Mucosa of descending colon (tissue), 3 donors: ENCODE data around the gene PSMD13. TPM values are rescaled to one million over a fixed set of nuclear protein-coding genes. Genes with fewer than 3 reads are reported as not detected.

Experiments used
- ATAC-seq: fragments of 200-7000 bp; cut with Tn5 transposase; one replicate; pipeline ENCODE4 v1.9.1; 2020; ENCODE audit warnings: mild to moderate bottlenecking, moderate library complexity
- DNase-seq, 3 donors: peaks; one replicate each; pipeline ENCODE4 v3.0.0-alpha.2; 2020
- H3K36me3 ChIP-seq: fragments of 200-600 bp; one replicate; pipeline ENCODE4 v1.8.0; 2021; ENCODE audit warnings: low read depth, mild to moderate bottlenecking
- H3K4me1 ChIP-seq: fragments of 200-600 bp; one replicate; pipeline ENCODE4 v1.8.0; 2021; ENCODE audit warnings: low read depth, mild to moderate bottlenecking
- H3K4me3 ChIP-seq: fragments of 200-600 bp; one replicate; pipeline ENCODE4 v1.8.0; 2021; ENCODE audit warnings: mild to moderate bottlenecking
- H3K9me3 ChIP-seq: fragments of 200-600 bp; one replicate; pipeline ENCODE4 v1.8.0; 2021; ENCODE audit warnings: mild to moderate bottlenecking
- CTCF ChIP-seq: fragments of 200-600 bp; IDR thresholded peaks from one replicate; pipeline ENCODE4 v1.8.0; 2022; ENCODE audit warnings: antibody characterized with exemption, mild to moderate bottlenecking
- intact Hi-C, 2 donors: fragments of 100-400 bp; cut with DNase I in 1 of 2; cut with micrococcal nuclease in 1 of 2; formaldehyde crosslinking; loops; one replicate each; pipeline versions ENCODE4 v1.11.0 to v1.11.1; 2022; cut with DNase I, micrococcal nuclease
- total RNA-seq, 3 donors: library from RNA; stranded (reverse); fragmentation: NEBNext Ultra II Directional in 2 of 3; extraction: Animal tissue kit (Norgen Biotek cat#: 25700) in 2 of 3; gene quantifications; one replicate each; pipeline versions ENCODE4 v1.2.1 to v1.2.4, GENCODE V29; 2021 to 2023
- donor health status: DM: no; HTN: no; CAD: no; lungs with moderate emphysema.
- donor health status: DM: no; HTN: no; CAD: no.
- donor health status: DM: no; HTN: yes; CAD: no.

Gene PSMD13
- total RNA-seq, 3 donors from 2014 or later = 92.6 to 110 (median 96.4) TPM

GRCh38 chr11:225734-226453, 10.9 kb upstream of the PSMD13 start:
- Histone ChIP-seq H3K4me3 (no peak overlapping the region), H3K4me1 (peaks cover 4% of the 10 kb centered on the region), H3K9me3 (no peaks in the 10 kb centered on the region), H3K36me3 (no peaks in the 10 kb centered on the region)
- TF ChIP-seq CTCF = no peak
- ATAC-seq (no peak), DNase-seq (no peak)
- intact Hi-C loops = no loop called here

- Histone ChIP-seq H3K9me3 (no peaks in the 10 kb centered on the region), H3K36me3 (no peaks in the 10 kb centered on the region), H3K4me3 (no peak overlapping the region), H3K4me1 (peaks cover 4% of the 10 kb centered on the region)
- no peak for TF ChIP-seq CTCF
- no peak for DNase-seq
- no peak for ATAC-seq
- intact Hi-C loops = no loop called here
Observed at GRCh38 chr11:227824-228379, 8.9 kb upstream of the PSMD13 start.

GRCh38 chr11:230431-230830, 6.3 kb upstream of the PSMD13 start:
- intact Hi-C loops = no loop called here
- TF ChIP-seq CTCF = no peak
- DNase-seq (no peak), ATAC-seq (no peak)
- Histone ChIP-seq H3K4me1 (peaks cover 10% of the 10 kb centered on the region), H3K4me3 (no peak overlapping the region), H3K9me3 (no peaks in the 10 kb centered on the region), H3K36me3 (no peaks in the 10 kb centered on the region)

- TF ChIP-seq CTCF = no peak
- DNase-seq (no peak), ATAC-seq (no peak)
- Histone ChIP-seq H3K9me3 (no peaks in the 10 kb centered on the region), H3K36me3 (no peaks in the 10 kb centered on the region), H3K4me1 (peaks cover 18% of the 10 kb centered on the region), H3K4me3 (no peak overlapping the region)
- intact Hi-C loops = no loop called here
Observed at GRCh38 chr11:232783-233565, 3.8 kb upstream of the PSMD13 start.

- Histone ChIP-seq H3K4me3 (no peak overlapping the region), H3K36me3 (no peaks in the 10 kb centered on the region), H3K9me3 (no peaks in the 10 kb centered on the region), H3K4me1 (peaks cover 18% of the 10 kb centered on the region)
- TF ChIP-seq CTCF = no peak
- intact Hi-C loops = no loop called here
- ATAC-seq = no peak
- DNase-seq = no peak
Observed at GRCh38 chr11:235180-235579, 1.6 kb upstream of the PSMD13 start.
